Liver (tissue), 9 donors: ENCODE measurements around the gene NARS2. TPM values are rescaled to one million over a fixed set of nuclear protein-coding genes. Genes with fewer than 3 reads are reported as not detected.

Experiments used
- DNase-seq: peaks from one replicate; pipeline ENCODE4 v3.0.0-alpha.2; 2017; ENCODE audit warnings: low spot score
- H3K27ac ChIP-seq, 2 donors: one replicate each; pipeline ENCODE4 v1.7.0; 2013; ENCODE audit warnings: inconsistent platforms in 2 of 2, low read length in 2 of 2, control low read depth in 1 of 2, low read depth in 1 of 2, mild to moderate bottlenecking in 1 of 2
- H3K27me3 ChIP-seq, 4 donors: one replicate each; pipeline versions ENCODE4 v1.6.1 to v1.7.0; 2013; ENCODE audit warnings: low read length in 3 of 4, inconsistent platforms in 1 of 4, mild to moderate bottlenecking in 1 of 4, moderate library complexity in 1 of 4; ENCODE audit not compliant: control insufficient read depth in 4 of 4, insufficient read depth in 4 of 4
- H3K36me3 ChIP-seq, 4 donors: one replicate each; pipeline versions ENCODE4 v1.6.1 to v1.7.0; 2013; ENCODE audit warnings: low read length in 3 of 4, mild to moderate bottlenecking in 3 of 4, low read depth in 1 of 4, moderate library complexity in 1 of 4; ENCODE audit not compliant: control insufficient read depth in 4 of 4, insufficient read depth in 3 of 4
- H3K4me1 ChIP-seq, 4 donors: one replicate each; pipeline versions ENCODE4 v1.6.1 to v1.7.0; 2013; ENCODE audit warnings: low read length in 3 of 4, mild to moderate bottlenecking in 3 of 4, moderate library complexity in 1 of 4; ENCODE audit not compliant: control insufficient read depth in 4 of 4, insufficient read depth in 4 of 4
- H3K4me3 ChIP-seq, 3 donors: one replicate each; pipeline versions ENCODE4 v1.6.1 to v1.7.0; 2013; ENCODE audit warnings: low read length in 3 of 3, control low read depth in 1 of 3, low read depth in 1 of 3, mild to moderate bottlenecking in 1 of 3
- H3K9ac ChIP-seq, 2 donors: one replicate each; pipeline ENCODE4 v1.7.0; 2013; ENCODE audit warnings: low read length in 2 of 2, mild to moderate bottlenecking in 2 of 2, moderate library complexity in 2 of 2, control low read depth in 1 of 2, low read depth in 1 of 2
- H3K9me3 ChIP-seq, 4 donors: one replicate each; pipeline versions ENCODE4 v1.6.1 to v1.7.0; 2013; ENCODE audit warnings: low read length in 3 of 4; ENCODE audit not compliant: control insufficient read depth in 4 of 4
- ATF3 ChIP-seq: IDR thresholded peaks from 2 replicates; pipeline ENCODE4 v1.6.1; 2016; ENCODE audit warnings: antibody characterized with exemption
- CTCF ChIP-seq: fragments of 150-350 bp; IDR thresholded peaks from 2 replicates; pipeline ENCODE4 v1.5.1; 2017; ENCODE audit warnings: improper control_type of control experiment, low read depth, low read length; ENCODE audit not compliant: missing input control
- FOXA1 ChIP-seq: IDR thresholded peaks from 2 replicates; pipeline ENCODE4 v1.6.1; 2016; ENCODE audit warnings: antibody characterized with exemption
- FOXA2 ChIP-seq: IDR thresholded peaks from 2 replicates; pipeline ENCODE4 v1.6.1; 2016; ENCODE audit warnings: antibody characterized with exemption
- GABPA ChIP-seq, 2 donors: IDR thresholded peaks in 1 of 2; conservative IDR thresholded peaks in 1 of 2; 2 replicates each; pipeline ENCODE4 v1.6.1; 2016; ENCODE audit warnings: antibody characterized with exemption in 2 of 2, mild to moderate bottlenecking in 1 of 2, moderate library complexity in 1 of 2
- HNF4A ChIP-seq, 2 donors: conservative IDR thresholded peaks; 2 replicates each; pipeline ENCODE4 v1.6.1; 2016; ENCODE audit warnings: antibody characterized with exemption in 2 of 2, mild to moderate bottlenecking in 2 of 2
- JUND ChIP-seq, 2 donors: IDR thresholded peaks; 2 replicates each; pipeline ENCODE4 v1.6.1; 2016; ENCODE audit warnings: antibody characterized with exemption in 2 of 2
- MAX ChIP-seq: IDR thresholded peaks from 2 replicates; pipeline ENCODE4 v1.6.1; 2016; ENCODE audit warnings: antibody characterized with exemption
- NR2F2 ChIP-seq: IDR thresholded peaks from 2 replicates; pipeline ENCODE4 v1.6.1; 2016; ENCODE audit warnings: antibody characterized with exemption
- RAD21 ChIP-seq, 2 donors: IDR thresholded peaks; 2 replicates each; pipeline ENCODE4 v1.6.1; 2016; ENCODE audit warnings: antibody characterized with exemption in 2 of 2, mild to moderate bottlenecking in 2 of 2
- RXRA ChIP-seq, 2 donors: IDR thresholded peaks; 2 replicates each; pipeline ENCODE4 v1.6.1; 2017 to 2018; ENCODE audit warnings: antibody characterized with exemption in 2 of 2, mild to moderate bottlenecking in 1 of 2
- SP1 ChIP-seq: IDR thresholded peaks from 2 replicates; pipeline ENCODE4 v1.6.1; 2018; ENCODE audit warnings: antibody characterized with exemption, mild to moderate bottlenecking
- TAF1 ChIP-seq: conservative IDR thresholded peaks from 2 replicates; pipeline ENCODE4 v1.6.1; 2016; ENCODE audit warnings: antibody characterized with exemption, mild to moderate bottlenecking
- YY1 ChIP-seq: IDR thresholded peaks from 2 replicates; pipeline ENCODE4 v1.6.1; 2016; ENCODE audit warnings: antibody characterized with exemption, mild to moderate bottlenecking
- WGBS: extraction: QIAGEN DNeasy Blood & Tissue Kit; methylation state at CpG from one replicate; pipeline ENCODE4 v1.1.7; 2013; 5-methylcytosine and 5-hydroxymethylcytosine counted together
- polyA plus RNA-seq, 2 donors: library from polyadenylated mRNA; stranded (reverse) in 1 of 2; unstranded in 1 of 2; fragments of 200-250 nt in 1 of 2; fragments of >200 nt in 1 of 2; fragmentation: Nextera tagmentation in 1 of 2; extraction: Ambion mirVana in 1 of 2; gene quantifications; one replicate each; pipeline versions ENCODE4 v1.2.1 to v1.2.3, GENCODE V29; 2013 to 2015
- total RNA-seq, 2 donors: library from RNA; depleted of rRNA; stranded (reverse); fragments of >200 nt; gene quantifications; one replicate each; pipeline ENCODE4 v1.2.3, GENCODE V29; 2014
- TF ChIP-seq, protein P1 (sequence below): IDR thresholded peaks from 2 replicates; pipeline ENCODE4 v1.6.1; 2016; ENCODE audit warnings: antibody characterized with exemption
- donor health status: healthy.
- donor health status: healthy.
- donor health status: healthy.
- donor health status: healthy.
- donor health status: healthy.

NARS2 gene
- total and polyA plus RNA-seq, 4 donors = 10.4 to 19.4 (median 11.8) TPM

DNA sequence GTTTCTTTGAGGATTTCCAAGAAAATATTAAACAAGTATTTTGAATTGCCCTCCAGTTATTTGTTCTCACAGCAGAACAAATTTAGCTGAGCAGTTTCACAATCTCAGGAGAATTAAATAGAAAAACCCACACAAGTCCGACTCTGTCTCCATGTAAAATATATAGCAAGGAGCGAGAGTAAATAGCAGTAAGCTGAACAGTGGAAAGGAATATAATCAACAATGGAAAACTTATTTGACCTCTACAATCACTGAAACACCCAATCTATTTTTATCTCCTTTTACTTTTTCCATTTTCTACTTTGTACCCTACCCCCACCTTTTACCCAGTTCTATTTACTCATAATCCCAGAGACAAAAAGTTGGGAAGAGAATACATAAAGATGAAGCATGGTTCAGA, 34.4 kb downstream of the NARS2 start:
- TF ChIP-seq JUND (IDR thresholded peaks at IDR 0.05) = no peak
- TF ChIP-seq ATF3 = no peak
- TF ChIP-seq SP1 = no peak
- no peak for TF ChIP-seq MAX
- TF ChIP-seq RXRA (IDR thresholded peaks at IDR 0.05) = peak in 1 of 2 donors; percentile 18
- no peak for TF ChIP-seq TAF1
- no peak for TF ChIP-seq GABPA (IDR thresholded peaks at IDR 0.05 in 1 of 2, conservative IDR thresholded peaks at IDR 0.05 in 1 of 2)
- TF ChIP-seq HNF4A (conservative IDR thresholded peaks at IDR 0.05) = peak in 1 of 2 donors; percentile 19
- no peak for TF ChIP-seq FOXA1
- TF ChIP-seq YY1 = no peak
- 60% methylated on average over 2 of the region's 2 CpGs for WGBS
- no peak for DNase-seq

GRCh38 chr11:78539506-78539905, 35.2 kb downstream of the NARS2 start:
- DNase-seq = no peak
- no peaks in the 10 kb centered on the region for H3K9me3 ChIP-seq
- no peak for TF ChIP-seq GABPA (IDR thresholded peaks at IDR 0.05 in 1 of 2, conservative IDR thresholded peaks at IDR 0.05 in 1 of 2)
- TF ChIP-seq RAD21 (IDR thresholded peaks at IDR 0.05) = no peak
- no peak for TF ChIP-seq RXRA (IDR thresholded peaks at IDR 0.05)
- TF ChIP-seq FOXA2 = no peak
- TF ChIP-seq YY1 = no peak
- TF ChIP-seq ATF3 = no peak
- H3K4me3 ChIP-seq = no peak overlapping the region
- H3K9ac ChIP-seq = no peak overlapping the region
- H3K4me1 ChIP-seq = peaks cover 0 to 4% (median 2%) of the 10 kb centered on the region in 4 donors
- H3K36me3 ChIP-seq = peaks cover 0 to 3% (median 0%) of the 10 kb centered on the region in 4 donors
- WGBS = 74% methylated on average over 3 of the region's 3 CpGs
- no peak overlapping the region for H3K27ac ChIP-seq
- H3K27me3 ChIP-seq = no peaks in the 10 kb centered on the region

More for the DNA sequence above, 34.4 kb downstream of the NARS2 start:
- peaks cover 0 to 3% (median 0%) of the 10 kb centered on the region in 4 donors for H3K36me3 ChIP-seq
- no peaks in the 10 kb centered on the region for H3K27me3 ChIP-seq
- peaks cover 0 to 4% (median 2%) of the 10 kb centered on the region in 4 donors for H3K4me1 ChIP-seq
- H3K9me3 ChIP-seq = no peaks in the 10 kb centered on the region
- H3K9ac ChIP-seq = no peak overlapping the region
- H3K27ac ChIP-seq = no peak overlapping the region
- no peak overlapping the region for H3K4me3 ChIP-seq

DNA sequence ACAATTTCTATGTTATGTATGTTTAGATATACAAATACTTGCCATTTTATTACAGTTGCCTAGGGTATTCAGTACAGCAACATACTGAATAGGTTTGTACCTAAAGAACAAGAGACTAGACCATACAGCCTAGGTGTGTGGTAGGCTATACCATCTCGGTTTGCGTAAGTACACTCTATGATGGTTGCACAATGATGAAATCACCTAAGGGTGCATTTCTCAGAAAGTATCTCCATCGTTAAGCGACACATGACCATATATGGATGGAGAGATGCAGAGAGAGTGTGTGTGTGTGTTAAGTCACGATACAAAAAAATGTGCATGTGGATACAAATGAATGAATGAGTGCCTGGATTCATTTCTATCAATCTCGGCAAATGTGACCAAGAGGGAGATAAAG, 37.7 kb downstream of the NARS2 start:
- H3K9ac ChIP-seq = no peak overlapping the region
- H3K4me1 ChIP-seq = peaks cover 0 to 4% (median 3%) of the 10 kb centered on the region in 4 donors
- H3K36me3 ChIP-seq = peaks cover 0 to 3% (median 0%) of the 10 kb centered on the region in 4 donors
- H3K27ac ChIP-seq = no peak overlapping the region
- 98% methylated on average over 6 of the region's 6 CpGs for WGBS
- TF ChIP-seq NR2F2 = no peak
- no peak for TF ChIP-seq TAF1
- TF ChIP-seq CTCF = no peak
- TF ChIP-seq MAX = no peak
- TF ChIP-seq, protein P1, sequence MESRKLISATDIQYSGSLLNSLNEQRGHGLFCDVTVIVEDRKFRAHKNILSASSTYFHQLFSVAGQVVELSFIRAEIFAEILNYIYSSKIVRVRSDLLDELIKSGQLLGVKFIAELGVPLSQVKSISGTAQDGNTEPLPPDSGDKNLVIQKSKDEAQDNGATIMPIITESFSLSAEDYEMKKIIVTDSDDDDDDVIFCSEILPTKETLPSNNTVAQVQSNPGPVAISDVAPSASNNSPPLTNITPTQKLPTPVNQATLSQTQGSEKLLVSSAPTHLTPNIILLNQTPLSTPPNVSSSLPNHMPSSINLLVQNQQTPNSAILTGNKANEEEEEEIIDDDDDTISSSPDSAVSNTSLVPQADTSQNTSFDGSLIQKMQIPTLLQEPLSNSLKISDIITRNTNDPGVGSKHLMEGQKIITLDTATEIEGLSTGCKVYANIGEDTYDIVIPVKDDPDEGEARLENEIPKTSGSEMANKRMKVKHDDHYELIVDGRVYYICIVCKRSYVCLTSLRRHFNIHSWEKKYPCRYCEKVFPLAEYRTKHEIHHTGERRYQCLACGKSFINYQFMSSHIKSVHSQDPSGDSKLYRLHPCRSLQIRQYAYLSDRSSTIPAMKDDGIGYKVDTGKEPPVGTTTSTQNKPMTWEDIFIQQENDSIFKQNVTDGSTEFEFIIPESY = no peak
- TF ChIP-seq RXRA (IDR thresholded peaks at IDR 0.05) = no peak
- H3K27me3 ChIP-seq = no peaks in the 10 kb centered on the region
- no peak for DNase-seq
- no peak overlapping the region for H3K4me3 ChIP-seq
- H3K9me3 ChIP-seq = no peaks in the 10 kb centered on the region
